Lower leg skin (tissue), 4 donors: ENCODE results near the gene ADGRV1. TPM values are rescaled to one million over a fixed set of nuclear protein-coding genes. Genes with fewer than 3 reads are reported as not detected.

Source experiments
- total RNA-seq, 4 donors: library from RNA; depleted of rRNA; stranded (reverse); fragments of >200 nt; gene quantifications; one replicate each; pipeline ENCODE4 v1.1.0, GENCODE V29; 2016

ADGRV1 gene
- total RNA-seq, 4 donors from 2014 or later = 1.2 to 4.0 (median 2.7) TPM

Other genes starting within 250 kb of the ADGRV1 start
- gene CETN3, start 149.0 kb upstream of the ADGRV1 start, total RNA-seq = 10 to 100 TPM in 2 of 4 donors, 1 to 10 TPM in 2; 6.3 to 12.4 (median 8.6) TPM
- gene MBLAC2, start 84.0 kb upstream of the ADGRV1 start, total RNA-seq = 1 to 10 TPM; 6.1 to 6.9 (median 6.3) TPM
- 1 to 10 TPM in 3 of 4 donors, under 1 TPM in 1; 0.96 to 5.6 (median 1.7) TPM for gene POLR3G, start 83.9 kb upstream of the ADGRV1 start, total RNA-seq
- 10 to 100 TPM in 1 of 4 donors, 1 to 10 TPM in 3; 5.4 to 10.1 (median 7.4) TPM for gene LYSMD3, start 29.2 kb upstream of the ADGRV1 start, total RNA-seq